Raji (cell line): ENCODE results near the gene SGMS1.

Source experiments
- POLR2A ChIP-seq: IDR thresholded peaks from 2 replicates; pipeline ENCODE4 v1.6.1; 2011; ENCODE audit warnings: low read depth, low read length, control low read depth; ENCODE audit not compliant: insufficient read depth

The SGMS1 gene

DNA sequence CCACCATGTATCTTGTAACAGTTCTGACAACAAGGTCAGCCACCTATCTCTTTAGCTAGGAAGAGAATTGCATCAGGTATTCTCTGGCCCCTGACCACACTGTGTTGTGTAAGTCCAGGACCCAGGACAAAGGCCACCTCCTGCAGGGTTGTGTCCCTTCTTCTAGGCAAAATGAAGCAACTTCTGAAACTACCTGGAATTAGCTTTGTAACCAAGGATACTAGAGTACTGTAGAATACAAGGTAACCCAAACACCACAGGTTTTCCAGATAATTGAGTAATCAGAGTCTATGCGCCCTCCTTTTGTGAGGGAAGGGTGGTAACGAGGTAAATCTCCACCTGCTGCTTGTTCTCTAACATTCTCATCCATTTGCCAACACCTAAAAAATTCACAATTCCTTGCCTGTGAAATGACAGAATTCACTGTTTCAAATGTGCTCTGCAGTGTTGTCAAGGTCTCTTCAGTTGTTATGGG, 51.7 kb downstream of the SGMS1 start:
- no peak for TF ChIP-seq POLR2A

DNA sequence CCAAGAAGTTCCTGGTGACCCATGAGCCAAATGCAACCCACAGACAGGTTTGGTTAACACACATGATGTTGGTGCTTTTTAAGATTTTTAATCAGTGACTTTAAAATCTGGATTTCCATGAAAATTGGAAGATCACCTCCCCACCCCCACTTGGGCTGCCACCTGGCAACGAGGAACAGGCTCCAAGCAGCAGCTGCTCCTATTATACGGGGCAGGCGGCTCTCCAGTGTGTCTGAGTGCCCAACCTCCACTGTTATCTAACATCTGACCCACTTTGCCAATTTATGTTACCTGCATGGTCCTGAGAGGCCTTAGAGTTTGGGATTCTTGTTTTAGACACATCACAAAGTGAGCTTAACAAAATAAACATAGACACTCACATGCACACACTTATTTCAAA, 56.4 kb downstream of the SGMS1 start:
- no peak for TF ChIP-seq POLR2A

DNA sequence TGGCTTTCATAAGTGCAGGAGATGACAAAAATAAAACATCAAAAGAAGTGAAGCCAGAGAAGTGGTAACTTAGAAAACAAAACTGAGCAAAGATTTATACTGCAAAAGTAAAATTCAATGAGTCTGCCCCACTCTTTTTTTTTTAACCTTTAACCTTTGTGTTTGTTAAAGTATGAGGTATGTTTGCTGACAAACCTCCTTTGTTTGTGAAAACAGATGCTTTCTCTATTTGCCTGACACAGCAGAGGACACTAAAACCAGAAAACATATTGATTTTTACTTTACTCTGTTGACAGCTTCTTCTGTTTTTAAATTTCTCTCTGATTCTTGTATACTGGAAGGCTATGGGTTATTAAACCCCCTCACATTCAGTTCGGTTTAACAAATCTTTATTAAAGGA, 57.6 kb downstream of the SGMS1 start:
- no peak for TF ChIP-seq POLR2A

DNA sequence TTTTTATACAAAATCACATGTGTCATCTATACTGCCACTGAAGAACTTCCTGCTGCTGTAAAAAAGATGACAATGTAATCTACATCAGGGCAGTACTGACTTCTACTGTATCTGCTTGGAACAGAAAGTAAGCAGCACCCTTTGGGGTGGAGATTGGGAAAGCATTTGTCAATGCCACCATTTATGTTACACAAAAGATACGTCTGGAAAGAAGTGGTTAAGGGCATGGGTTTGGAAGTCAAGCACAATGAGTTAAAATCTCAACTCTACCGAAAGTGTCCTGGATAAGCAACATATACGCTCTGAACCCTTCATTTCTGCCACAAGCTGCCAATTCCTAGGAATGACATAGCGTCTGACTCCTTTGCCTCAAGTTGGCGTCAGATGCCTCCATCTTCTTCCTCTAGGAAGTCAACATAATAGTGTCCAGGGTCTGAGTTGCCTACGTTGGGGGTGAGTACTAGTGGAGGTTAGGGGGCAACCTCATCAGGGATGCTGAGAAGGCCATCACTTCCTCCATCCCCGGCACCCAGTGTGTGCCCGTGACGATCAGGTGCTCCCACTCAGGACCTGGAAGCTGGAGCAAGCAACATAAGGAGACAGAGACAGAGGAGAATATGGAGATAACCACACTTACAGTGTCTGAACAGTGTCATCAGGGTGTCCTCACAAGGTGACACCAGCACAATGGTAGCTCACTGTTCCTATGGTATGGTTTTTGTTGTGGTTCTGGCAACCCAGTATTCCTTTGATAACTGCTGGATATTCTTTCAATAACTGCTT, 58.3 kb downstream of the SGMS1 start:
- TF ChIP-seq POLR2A, result no peak

DNA sequence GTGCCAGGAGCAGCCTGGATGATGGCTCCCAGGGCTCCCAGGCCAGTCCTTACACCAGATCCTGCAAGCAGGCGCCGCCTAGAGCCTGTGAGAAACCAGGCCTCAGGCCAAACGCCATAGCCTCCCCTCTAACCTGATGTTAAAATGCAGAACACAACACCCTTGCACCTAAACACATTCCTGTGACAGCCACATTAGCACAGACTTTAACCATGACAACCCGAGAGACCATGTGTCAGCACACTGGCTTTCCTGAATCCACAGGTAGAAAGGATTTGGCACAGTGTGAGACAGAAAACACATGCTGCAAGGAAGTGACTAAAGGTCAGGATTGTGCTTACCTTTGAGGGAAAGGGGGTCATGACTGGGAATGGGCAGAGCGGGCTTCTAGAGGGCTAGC, 59.9 kb downstream of the SGMS1 start:
- no peak for TF ChIP-seq POLR2A

DNA sequence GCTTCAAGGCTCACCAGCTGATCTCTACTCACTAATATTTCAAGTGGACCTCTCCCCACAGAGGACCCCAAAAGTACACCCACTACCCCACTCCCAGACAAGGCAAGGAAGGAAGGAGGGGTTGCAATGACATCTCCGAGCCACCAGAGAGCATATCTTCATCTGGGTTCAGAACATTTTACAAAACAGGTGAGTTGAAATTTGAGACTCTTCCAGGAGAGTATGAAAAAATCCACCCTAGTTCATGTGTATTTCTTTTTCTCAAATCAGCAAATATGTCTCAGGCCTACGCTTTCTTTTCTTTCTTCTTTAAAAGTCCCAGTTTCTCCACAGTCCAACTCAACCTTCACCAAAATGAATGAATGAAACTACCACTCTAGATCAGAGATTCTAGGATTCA, 61.9 kb downstream of the SGMS1 start:
- no peak for TF ChIP-seq POLR2A

DNA sequence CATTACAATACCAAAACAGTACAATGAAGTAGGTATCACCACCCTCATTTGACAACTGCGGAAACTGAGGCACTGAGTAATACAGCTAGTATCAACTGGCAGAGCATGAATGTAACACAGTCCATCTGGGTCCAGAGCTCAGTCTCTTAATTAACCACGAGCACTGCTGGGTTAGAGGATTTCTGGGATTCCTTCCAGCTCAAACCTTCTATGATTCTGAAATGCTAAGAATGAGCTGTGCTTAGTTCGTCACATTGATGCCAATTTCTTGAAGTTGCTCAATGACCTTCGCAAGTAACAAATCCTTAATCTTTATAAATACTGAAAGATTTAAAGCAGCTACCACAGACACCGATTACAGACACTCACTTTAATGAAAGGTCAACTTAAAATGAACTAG, 62.5 kb downstream of the SGMS1 start:
- TF ChIP-seq POLR2A, result no peak

DNA sequence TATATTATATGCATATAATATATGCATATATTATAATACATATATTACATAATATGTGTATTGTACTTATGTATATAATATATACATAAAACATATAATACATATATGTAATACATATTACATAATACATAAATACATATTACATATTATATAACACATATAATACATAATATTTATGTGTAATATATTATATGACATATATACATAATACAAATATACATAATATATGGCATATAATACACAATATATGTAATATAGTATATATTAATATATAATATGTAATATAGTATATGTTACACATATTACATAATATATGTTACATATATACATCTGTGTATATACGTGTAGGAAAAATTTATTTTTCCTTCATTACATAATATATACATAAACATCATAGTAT, 63.4 kb downstream of the SGMS1 start:
- TF ChIP-seq POLR2A, result no peak

DNA sequence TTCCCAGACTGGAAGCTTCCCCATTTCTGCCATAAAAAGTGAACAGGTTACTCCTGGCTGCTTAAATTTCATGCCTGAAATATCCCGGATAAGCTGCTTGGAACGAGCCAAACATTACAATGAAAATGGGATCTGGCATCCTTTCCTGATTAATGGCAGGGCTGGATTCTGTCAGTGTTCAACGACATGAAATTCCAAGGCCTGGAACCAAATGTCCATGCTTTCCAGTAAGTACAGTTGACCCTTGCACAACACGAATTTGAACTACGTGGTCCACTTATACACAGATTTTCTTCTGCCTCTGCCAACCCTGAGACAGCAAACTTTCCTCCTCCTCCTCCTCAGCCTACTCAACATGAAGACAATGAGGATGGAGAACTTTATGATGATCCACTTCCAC, 65.4 kb downstream of the SGMS1 start:
- TF ChIP-seq POLR2A, result no peak

DNA sequence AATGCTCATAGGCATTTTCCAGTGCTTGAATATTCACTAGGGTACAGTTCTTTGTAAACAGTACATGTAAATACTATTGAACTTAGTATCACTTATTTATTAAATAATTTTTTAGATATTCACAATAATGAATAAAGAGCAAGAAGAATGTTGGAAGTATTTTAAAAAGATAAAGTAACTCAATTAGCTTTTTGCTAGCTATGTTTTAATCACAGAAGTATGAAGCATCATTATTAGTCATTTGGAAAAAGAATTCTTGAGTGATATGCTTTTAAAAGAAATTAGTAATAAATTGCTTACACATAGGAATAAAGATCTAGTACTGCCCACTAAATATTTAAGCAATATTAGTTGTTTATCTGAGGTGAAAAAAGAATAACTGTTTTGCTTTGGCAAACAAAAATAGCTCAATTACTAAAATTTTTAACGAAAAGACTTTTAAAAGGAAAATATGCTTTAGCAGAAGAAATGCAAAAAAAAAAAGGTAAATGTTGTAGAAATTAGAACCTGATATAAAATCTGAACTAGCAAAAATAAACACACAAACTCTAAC, 66.5 kb downstream of the SGMS1 start:
- TF ChIP-seq POLR2A, result no peak

DNA sequence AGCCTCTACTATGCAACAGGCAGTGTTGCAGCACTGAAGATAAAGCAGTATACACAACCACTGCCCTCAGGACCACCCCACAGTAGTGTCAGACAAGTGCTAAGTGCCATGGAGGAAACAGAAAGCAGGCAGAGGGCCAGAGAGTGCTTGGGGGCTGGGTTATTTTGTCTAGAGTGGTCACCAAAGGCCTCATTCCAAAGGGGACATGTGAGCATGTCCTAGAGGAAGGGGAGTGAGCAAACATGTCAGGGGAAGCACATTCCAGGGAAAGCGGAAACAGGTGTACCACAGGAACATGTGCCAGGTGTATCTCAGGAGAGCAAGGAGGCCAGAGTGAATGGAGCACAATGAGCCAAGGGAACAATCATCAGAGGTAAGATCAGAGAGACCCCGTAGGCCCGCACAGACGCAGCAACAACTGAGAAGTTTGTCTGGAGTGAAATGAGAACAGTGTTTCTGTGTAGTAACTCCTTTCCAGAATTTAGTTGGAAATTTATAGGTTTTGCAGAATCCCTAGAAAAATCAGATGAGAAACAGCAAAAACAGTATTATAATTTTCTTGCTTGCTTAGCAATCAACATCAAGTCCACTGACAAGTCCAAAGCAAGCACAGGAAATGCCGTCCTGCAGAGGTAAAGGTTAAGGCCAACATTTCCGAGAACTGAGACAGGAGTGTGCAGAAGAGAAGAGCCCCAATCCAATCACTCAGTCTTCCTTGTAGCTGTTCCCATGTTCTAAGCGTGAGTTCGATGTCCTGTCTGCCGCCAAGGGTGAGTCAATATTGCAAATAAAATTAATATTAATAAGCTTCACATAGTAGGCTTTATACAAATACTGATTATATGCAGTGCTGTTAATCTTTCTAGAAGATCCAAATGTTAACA, 67.3 kb downstream of the SGMS1 start:
- no peak for TF ChIP-seq POLR2A

DNA sequence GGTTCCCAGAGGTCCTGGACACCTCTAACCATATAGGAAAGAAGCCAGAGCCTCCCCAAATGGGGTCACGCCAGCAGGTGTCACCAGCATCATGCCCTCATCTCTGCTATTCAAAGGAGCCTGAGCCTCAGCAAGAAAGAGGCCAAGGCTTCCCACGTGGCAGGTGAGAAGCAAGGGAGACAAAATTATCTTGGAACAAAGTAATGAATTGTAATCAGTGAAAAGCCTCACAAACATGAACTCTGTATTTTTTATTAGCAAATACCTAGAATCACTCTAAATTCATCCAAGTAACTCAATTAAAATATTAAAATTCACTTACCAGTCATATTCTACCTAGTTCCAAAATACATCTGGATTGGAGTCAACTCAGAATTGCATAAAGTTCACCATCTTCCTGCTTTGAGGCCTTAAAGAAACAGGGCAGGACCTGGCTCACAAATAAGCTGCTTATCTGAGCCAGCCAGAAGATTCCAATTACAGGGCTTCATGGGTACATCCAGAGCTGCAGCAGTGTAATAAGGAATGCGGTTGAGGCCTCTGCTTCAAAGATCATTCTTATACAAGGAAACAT, 68.7 kb downstream of the SGMS1 start:
- no peak for TF ChIP-seq POLR2A

DNA sequence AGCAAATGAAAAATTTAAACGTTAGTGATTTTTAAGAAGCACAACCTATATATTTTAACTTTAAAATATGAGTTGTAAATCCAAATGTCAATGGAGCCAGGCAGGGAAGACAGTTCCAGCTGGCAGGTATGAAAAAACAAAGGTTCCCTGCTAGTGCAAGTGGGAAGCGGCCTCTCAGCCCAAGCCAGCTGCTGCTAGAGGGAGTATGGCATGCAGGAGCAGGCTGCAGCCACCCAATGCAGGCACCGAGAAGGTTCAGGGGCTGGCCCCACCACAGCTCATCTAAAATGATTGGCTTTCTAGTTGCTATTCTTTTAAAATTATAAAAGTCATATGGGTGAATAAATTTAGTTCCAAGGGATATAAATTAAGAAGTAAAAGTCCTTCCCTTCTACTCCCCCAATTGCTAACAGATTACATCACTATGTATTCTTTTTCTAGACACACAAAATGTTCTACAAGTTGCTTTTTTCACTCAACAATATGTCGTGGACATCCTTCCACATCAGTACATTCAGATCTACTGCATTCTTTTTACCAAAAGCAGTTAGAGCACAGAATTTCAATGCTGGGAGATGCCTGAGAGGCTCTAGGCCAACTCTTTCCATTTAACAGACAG, 69.3 kb downstream of the SGMS1 start:
- no peak for TF ChIP-seq POLR2A

DNA sequence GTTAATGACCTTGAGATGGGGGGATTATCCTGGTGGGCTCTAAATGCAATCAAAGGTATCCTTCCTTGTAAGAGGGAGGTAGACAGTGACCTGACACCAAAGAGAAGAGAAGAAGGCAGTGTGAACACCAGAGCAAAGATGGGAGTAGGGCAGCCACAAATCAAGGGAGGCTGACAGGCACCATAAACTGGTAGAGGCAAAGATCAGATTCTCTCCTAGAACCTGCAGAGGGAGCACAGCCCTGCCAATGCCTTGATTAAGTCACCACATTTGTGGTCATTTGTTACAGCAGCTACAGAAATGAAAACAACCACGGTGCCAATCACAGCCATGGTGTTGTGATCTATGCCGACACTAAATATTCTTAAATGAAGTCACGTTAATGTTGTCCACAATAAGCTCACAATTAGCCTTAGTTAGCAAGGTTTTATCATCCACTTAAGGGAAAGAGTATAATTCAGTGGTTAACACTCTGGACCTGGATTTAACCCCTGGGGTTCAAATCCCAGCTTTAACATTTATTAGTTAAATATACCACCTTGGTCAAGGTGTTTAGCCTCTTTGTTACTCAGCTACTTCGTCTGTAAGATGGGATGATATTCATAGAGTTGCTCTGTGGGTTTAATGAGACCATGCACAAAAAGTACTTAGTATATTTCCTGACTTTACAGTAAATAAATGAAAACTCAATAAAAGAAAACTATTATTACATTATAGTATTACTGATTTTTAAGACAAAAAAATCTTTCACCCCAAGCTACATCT, 70.8 kb downstream of the SGMS1 start:
- no peak for TF ChIP-seq POLR2A

DNA sequence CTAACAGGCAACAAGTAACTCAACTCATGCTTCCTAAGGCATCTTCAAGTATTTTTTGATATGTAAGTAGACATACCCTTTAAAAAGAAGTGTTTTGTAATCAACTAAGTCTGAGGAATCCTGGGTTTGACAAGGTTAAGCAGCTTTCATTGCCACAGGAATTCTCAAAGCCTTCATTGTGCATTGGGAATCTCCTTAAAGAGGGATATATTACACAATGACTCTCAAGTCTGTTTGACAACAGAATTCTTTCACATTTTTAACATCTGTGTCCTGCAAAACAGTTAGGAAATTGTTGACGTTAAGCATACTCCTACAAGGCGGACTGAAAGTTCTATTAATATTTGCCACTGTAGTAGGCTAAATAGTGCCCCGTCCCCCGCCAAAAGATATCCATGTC, 71.4 kb downstream of the SGMS1 start:
- no peak for TF ChIP-seq POLR2A

DNA sequence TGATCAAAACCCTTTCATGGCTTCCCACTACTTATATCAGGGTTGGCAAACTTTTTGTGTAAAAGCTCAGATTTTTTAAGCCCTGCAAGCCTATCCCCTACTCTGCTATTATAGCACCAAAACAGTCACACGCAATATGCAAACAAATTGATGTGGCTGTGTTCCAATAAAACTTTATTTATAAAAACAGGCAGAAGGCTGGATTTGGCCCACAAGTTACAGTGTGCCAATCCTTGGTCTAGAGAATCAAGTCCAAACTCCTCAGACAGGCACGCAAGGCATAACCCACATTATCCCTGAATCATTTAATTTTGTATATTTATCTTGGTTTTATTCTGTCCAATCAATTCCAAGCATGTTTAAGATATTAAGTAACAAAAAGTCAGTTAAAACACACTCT, 71.9 kb downstream of the SGMS1 start:
- no peak for TF ChIP-seq POLR2A
